Upper lobe of left lung (tissue), 4 donors: ENCODE results near the gene PRKAG2.

Experiments used
- EP300 ChIP-seq, 4 donors: sonication (generic); formaldehyde crosslinking; IDR thresholded peaks; one replicate each; pipeline ENCODE4 v1.5.1; 2017; ENCODE audit warnings: antibody characterized with exemption in 4 of 4, control low read depth in 2 of 4
- POLR2A ChIP-seq, 4 donors: fragments of 450-650 bp; IDR thresholded peaks; one replicate each; pipeline ENCODE4 v1.5.1; 2016 to 2017; ENCODE audit warnings: antibody characterized with exemption in 4 of 4, mild to moderate bottlenecking in 2 of 4
- POLR2AphosphoS5 ChIP-seq, 2 donors: sonication (generic); formaldehyde crosslinking; IDR thresholded peaks; one replicate each; pipeline ENCODE4 v1.5.1; 2017; ENCODE audit warnings: antibody characterized with exemption in 2 of 2
- TF ChIP-seq, protein P1 (sequence below), 6 experiments: fragments of 450-650 bp in 4 of 6; fragments of 200-600 bp in 2 of 6; sonication (generic) in 2 of 6; IDR thresholded peaks; one replicate each; pipeline ENCODE4 v1.5.1; 2016 to 2019; ENCODE audit warnings: antibody characterized with exemption in 6 of 6

GRCh38 chr7:151776446-151776845 is 100.5 kb downstream of the PRKAG2 start:
- no peak for TF ChIP-seq POLR2AphosphoS5 (IDR thresholded peaks at IDR 0.05)
- TF ChIP-seq, protein P1, sequence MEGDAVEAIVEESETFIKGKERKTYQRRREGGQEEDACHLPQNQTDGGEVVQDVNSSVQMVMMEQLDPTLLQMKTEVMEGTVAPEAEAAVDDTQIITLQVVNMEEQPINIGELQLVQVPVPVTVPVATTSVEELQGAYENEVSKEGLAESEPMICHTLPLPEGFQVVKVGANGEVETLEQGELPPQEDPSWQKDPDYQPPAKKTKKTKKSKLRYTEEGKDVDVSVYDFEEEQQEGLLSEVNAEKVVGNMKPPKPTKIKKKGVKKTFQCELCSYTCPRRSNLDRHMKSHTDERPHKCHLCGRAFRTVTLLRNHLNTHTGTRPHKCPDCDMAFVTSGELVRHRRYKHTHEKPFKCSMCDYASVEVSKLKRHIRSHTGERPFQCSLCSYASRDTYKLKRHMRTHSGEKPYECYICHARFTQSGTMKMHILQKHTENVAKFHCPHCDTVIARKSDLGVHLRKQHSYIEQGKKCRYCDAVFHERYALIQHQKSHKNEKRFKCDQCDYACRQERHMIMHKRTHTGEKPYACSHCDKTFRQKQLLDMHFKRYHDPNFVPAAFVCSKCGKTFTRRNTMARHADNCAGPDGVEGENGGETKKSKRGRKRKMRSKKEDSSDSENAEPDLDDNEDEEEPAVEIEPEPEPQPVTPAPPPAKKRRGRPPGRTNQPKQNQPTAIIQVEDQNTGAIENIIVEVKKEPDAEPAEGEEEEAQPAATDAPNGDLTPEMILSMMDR (IDR thresholded peaks at IDR 0.05) = no peak
- no peak for TF ChIP-seq POLR2A (IDR thresholded peaks at IDR 0.05)
- TF ChIP-seq EP300 (IDR thresholded peaks at IDR 0.05) = no peak
